Lung (tissue), 12 donors: Measurements from ENCODE around the gene VEGFC. TPM values are rescaled to one million over a fixed set of nuclear protein-coding genes. Genes with fewer than 3 reads are reported as not detected.
A peak's percentile ranks its signal among the peaks of the same experiment; 100 is the strongest.

Source experiments
- ATAC-seq: fragments of 200-7000 bp; cut with Tn5 transposase; one replicate; pipeline ENCODE4 v1.9.1; 2020; ENCODE audit warnings: moderate number of reproducible peaks; ENCODE audit not compliant: insufficient read depth, low FRiP score
- DNase-seq, 3 donors: peaks; one replicate each; pipeline ENCODE4 v3.0.0-alpha.2; 2013 to 2017
- H3K27ac ChIP-seq, 2 donors: one replicate each; pipeline ENCODE4 v1.5.1; 2013; ENCODE audit warnings: mild to moderate bottlenecking in 2 of 2, moderate library complexity in 2 of 2, control low read depth in 1 of 2, inconsistent platforms in 1 of 2, low read depth in 1 of 2, low read length in 1 of 2
- H3K27me3 ChIP-seq, 3 donors: one replicate each; pipeline ENCODE4 v1.5.1; 2013; ENCODE audit warnings: low read length in 2 of 3; ENCODE audit not compliant: control insufficient read depth in 3 of 3, insufficient read depth in 3 of 3
- H3K36me3 ChIP-seq, 4 donors: one replicate each; pipeline ENCODE4 v1.5.1; 2013; ENCODE audit warnings: low read length in 4 of 4, mild to moderate bottlenecking in 1 of 4, moderate library complexity in 1 of 4; ENCODE audit not compliant: control insufficient read depth in 4 of 4, insufficient read depth in 4 of 4
- H3K4me1 ChIP-seq, 5 donors: one replicate each; pipeline ENCODE4 v1.5.1; 2013; ENCODE audit warnings: low read length in 5 of 5, mild to moderate bottlenecking in 2 of 5, moderate library complexity in 1 of 5; ENCODE audit not compliant: control insufficient read depth in 5 of 5, insufficient read depth in 5 of 5
- H3K4me3 ChIP-seq: one replicate; pipeline ENCODE4 v1.5.1; 2013; ENCODE audit warnings: mild to moderate bottlenecking, control low read depth, moderate library complexity
- H3K9ac ChIP-seq, 2 donors: one replicate each; pipeline ENCODE4 v1.5.1; 2013; ENCODE audit warnings: low read length in 2 of 2, control low read depth in 1 of 2; ENCODE audit not compliant: insufficient read depth in 1 of 2
- H3K9me3 ChIP-seq, 4 donors: one replicate each; pipeline ENCODE4 v1.5.1; 2013; ENCODE audit warnings: low read length in 3 of 4, mild to moderate bottlenecking in 1 of 4, moderate library complexity in 1 of 4; ENCODE audit not compliant: control insufficient read depth in 4 of 4, insufficient read depth in 3 of 4
- CTCF ChIP-seq: IDR thresholded peaks from 2 replicates; pipeline ENCODE4 v1.5.1; 2012; ENCODE audit warnings: mild to moderate bottlenecking; ENCODE audit errors: control extremely low read depth, extremely low read depth
- WGBS, 2 donors: extraction: QIAGEN DNeasy Blood & Tissue Kit; methylation state at CpG; one replicate each; pipeline ENCODE4 v1.1.7; 2013; 5-methylcytosine and 5-hydroxymethylcytosine counted together
- polyA plus RNA-seq, 2 donors: library from polyadenylated mRNA; stranded (reverse); fragments of 200-250 nt; gene quantifications; one replicate each; pipeline ENCODE4 v1.2.1, GENCODE V29; 2013
- total RNA-seq, 2 donors: library from RNA; depleted of rRNA in 1 of 2; stranded (reverse); fragments of >200 nt in 1 of 2; gene quantifications; one replicate each; pipeline ENCODE4 v1.2.1, GENCODE V29; 2014 to 2021
- donor health status: control.
- donor health status: control.
- donor health status: Bipolar disorder and iron deficiency.
- donor health status: healthy.
- donor health status: DM: yes; HTN: yes; CAD: no.

VEGFC gene
- total and polyA plus RNA-seq, 4 donors, result 4.4 to 22.5 (median 11.1) TPM

GRCh38 chr4:176735300-176735699, 57.4 kb downstream of the VEGFC start:
- H3K9me3 ChIP-seq, result peaks cover 0 to 3% (median 0%) of the 10 kb centered on the region in 4 donors
- H3K36me3 ChIP-seq, result no peaks in the 10 kb centered on the region
- ATAC-seq, result no peak
- 64 to 89% methylated on average over 2 of the region's 2 CpGs for WGBS, 2 donors
- no peak for DNase-seq
- H3K27me3 ChIP-seq, result no peaks in the 10 kb centered on the region
- TF ChIP-seq CTCF, result no peak
- no peak overlapping the region for H3K4me3 ChIP-seq
- H3K27ac ChIP-seq, result no peak overlapping the region
- peaks cover 0 to 10% (median 0%) of the 10 kb centered on the region in 5 donors for H3K4me1 ChIP-seq
- H3K9ac ChIP-seq, result no peak overlapping the region

GRCh38 chr4:176734461-176734860, 58.3 kb downstream of the VEGFC start:
- DNase-seq, result no peak
- no peak for TF ChIP-seq CTCF
- Histone ChIP-seq H3K9ac (no peak overlapping the region), H3K9me3 (peaks cover 0 to 3% (median 0%) of the 10 kb centered on the region in 4 donors), H3K4me1 (peaks cover 0 to 14% (median 0%) of the 10 kb centered on the region in 5 donors), H3K36me3 (no peaks in the 10 kb centered on the region), H3K27ac (no peak overlapping the region), H3K4me3 (no peak overlapping the region), H3K27me3 (no peaks in the 10 kb centered on the region)
- no peak for ATAC-seq
- WGBS, 2 donors, result 53 to 80% methylated on average over 4 of the region's 4 CpGs

GRCh38 chr4:176729489-176729888, 63.2 kb downstream of the VEGFC start:
- DNase-seq (no peak), ATAC-seq (no peak)
- H3K27ac ChIP-seq, result no peak overlapping the region
- no peak overlapping the region for H3K9ac ChIP-seq
- H3K27me3 ChIP-seq, result no peaks in the 10 kb centered on the region
- peaks cover 0 to 2% (median 0%) of the 10 kb centered on the region in 4 donors for H3K36me3 ChIP-seq
- H3K4me3 ChIP-seq, result no peak overlapping the region
- H3K9me3 ChIP-seq, result no peaks in the 10 kb centered on the region
- peaks cover 0 to 34% (median 7%) of the 10 kb centered on the region in 5 donors for H3K4me1 ChIP-seq
- no peak for TF ChIP-seq CTCF
- WGBS, 2 donors, result 80 to 86% methylated on average over 3 of the region's 3 CpGs

GRCh38 chr4:176726803-176727202, 65.9 kb downstream of the VEGFC start:
- H3K4me3 ChIP-seq, result no peak overlapping the region
- DNase-seq, result peak; percentile 62 to 86 (median 80)
- TF ChIP-seq CTCF, result no peak
- no peak overlapping the region for H3K27ac ChIP-seq
- H3K4me1 ChIP-seq, result peaks cover 0 to 25% (median 5%) of the 10 kb centered on the region in 5 donors
- WGBS, 2 donors, result 51 to 70% methylated on average over 8 of the region's 8 CpGs
- H3K27me3 ChIP-seq, result no peaks in the 10 kb centered on the region
- ATAC-seq, result no peak
- H3K36me3 ChIP-seq, result peaks cover 0 to 3% (median 0%) of the 10 kb centered on the region in 4 donors
- no peak overlapping the region for H3K9ac ChIP-seq
- H3K9me3 ChIP-seq, result no peaks in the 10 kb centered on the region
